Motor neuron (in vitro differentiated cells): ENCODE results near the gene ZSWIM5. TPM values are rescaled to one million over a fixed set of nuclear protein-coding genes. Genes with fewer than 3 reads are reported as not detected.
"Not testable (repeated sequence)": the region's sequence is repeated elsewhere in the genome, so short reads cannot be mapped to it uniquely, and the experiment has no call there.

Source experiments
- ATAC-seq, 8 experiments: fragments of 200-7000 bp; cut with Tn5 transposase; replicated peaks in 6 of 8; 2 replicates each; pipeline ENCODE4 v1.8.0; 2021; ENCODE audit warnings: mild to moderate bottlenecking in 8 of 8, moderate library complexity in 8 of 8
- H3K27ac ChIP-seq, 2 donors: fragments of 250-450 bp; sonication (Bioruptor Pico); 2 replicates each; pipeline ENCODE4 v1.9.0; 2021; ENCODE audit warnings: antibody characterized with exemption in 2 of 2, mild to moderate bottlenecking in 2 of 2, moderate library complexity in 1 of 2
- H3K4me1 ChIP-seq, 2 donors: fragments of 250-450 bp; sonication (Bioruptor Pico); replicated peaks in 1 of 2; 2 replicates each; pipeline ENCODE4 v1.6.1; 2021; ENCODE audit warnings: antibody characterized with exemption in 2 of 2, mild to moderate bottlenecking in 2 of 2, moderate library complexity in 1 of 2
- H3K4me3 ChIP-seq, 5 donors: fragments of 250-450 bp; sonication (Bioruptor Pico); 2 replicates each; pipeline ENCODE4 v1.9.0; 2021; ENCODE audit warnings: antibody characterized with exemption in 5 of 5, mild to moderate bottlenecking in 5 of 5, moderate library complexity in 4 of 5
- WGBS, 10 experiments: fragments of 450-650 bp; shearing (Covaris generic); methylation state at CpG; one replicate each; pipeline ENCODE4 v1.0.0; 2022; 5-methylcytosine and 5-hydroxymethylcytosine counted together
- in situ Hi-C, 9 experiments: fragments of 400-800 bp; cut with MboI; loops; one replicate each; pipeline ENCODE4 v1.15.0; 2021; ENCODE audit warnings: low sequenced_read_pairs in 9 of 9, low pct_unique_long_range_greater_than_20kb in 2 of 9; ENCODE audit not compliant: unreplicated experiment in 9 of 9
- total RNA-seq, 8 experiments: library from RNA; unstranded; fragments of 300-600 nt; gene quantifications; 2 replicates each; pipeline versions ENCODE4 v1.2.3 to v1.2.4, GENCODE V29; 2022

Gene ZSWIM5
- total RNA-seq, 8 experiments from 2014 or later: 0.35 to 30.9 (median 15.2) TPM

DNA sequence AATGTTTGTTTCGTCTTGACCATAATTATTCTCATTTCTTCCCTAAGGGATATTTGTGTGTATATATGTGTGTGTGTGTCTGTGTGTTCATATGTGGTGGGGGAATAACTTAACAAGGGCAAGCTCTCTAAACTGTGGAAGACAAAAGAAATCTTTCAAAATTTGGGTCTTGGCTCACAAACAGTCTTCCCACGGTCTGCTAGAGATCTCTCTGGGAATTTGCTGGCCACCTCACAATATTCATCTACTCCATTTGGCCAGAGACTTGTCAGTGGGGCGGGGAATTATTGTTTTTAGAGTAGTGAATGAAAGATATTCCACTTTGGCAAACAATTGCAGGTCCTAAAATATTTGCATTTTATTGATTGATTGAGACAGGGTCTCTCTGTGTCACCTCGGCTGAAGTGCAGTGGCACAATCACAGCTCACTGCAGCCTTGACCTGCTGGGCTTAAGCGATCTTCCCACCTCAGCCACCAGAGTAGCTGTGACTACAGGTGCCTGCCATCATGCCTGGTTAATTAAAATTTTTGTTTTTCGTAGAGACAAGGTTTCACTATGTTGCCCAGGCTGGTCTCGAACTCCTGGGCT is 212.0 kb downstream of the ZSWIM5 start:
- WGBS, 10 experiments: 33 to 90% (median 69%) methylated on average over 1 to 7 of the region's 7 CpGs; no CpG with 5 or more reads in 1 of the 10 experiments
- ATAC-seq: no peak
- in situ Hi-C loops: loop anchor here in 2 of 9 experiments (10.0 to 25.0 kb wide), 2 partner anchors 157 to 160 kb away; partner anchors contain the start of gene PTCH2 (in 1 of the 2)
- Histone ChIP-seq H3K4me3 (no peak overlapping the region), H3K27ac (no peak overlapping the region), H3K4me1 (peaks cover 0 to 6% of the 10 kb centered on the region in 2 donors)

DNA sequence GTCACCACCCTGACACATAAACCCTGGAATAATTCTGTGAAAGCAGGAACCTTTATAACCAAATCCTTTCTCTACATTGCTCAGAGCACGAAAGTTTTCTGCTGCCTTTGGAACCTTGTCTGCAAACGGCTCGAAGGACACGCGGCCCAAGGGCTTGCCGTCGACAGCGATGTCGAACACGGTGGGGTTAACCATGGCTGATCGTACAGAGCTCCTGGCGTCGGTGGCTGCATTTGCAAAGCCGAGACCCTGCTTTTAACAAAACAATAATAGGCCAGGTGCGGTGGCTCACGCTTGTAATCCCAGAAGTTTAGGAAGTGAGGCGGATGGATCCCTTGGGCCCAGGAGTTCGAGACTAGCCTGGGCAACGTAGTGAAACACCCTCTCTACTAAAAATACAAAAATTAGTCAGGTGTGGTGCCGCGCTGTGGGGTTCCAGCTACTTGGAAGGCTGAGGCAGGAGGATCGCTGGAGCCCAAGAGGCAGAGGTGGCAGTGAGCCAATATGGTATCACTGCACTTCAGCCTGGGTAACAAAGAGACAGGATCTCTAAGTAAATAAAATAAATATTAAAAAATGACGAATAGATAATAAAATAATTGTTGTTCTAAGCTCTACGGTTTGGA is 217.8 kb downstream of the ZSWIM5 start:
- no peak overlapping the region for H3K27ac ChIP-seq
- H3K4me1 ChIP-seq: peaks cover 8 to 12% of the 10 kb centered on the region in 2 donors
- H3K4me3 ChIP-seq: no peak overlapping the region
- 73 to 100% (median 88%) methylated on average over 2 to 24 of the region's 24 CpGs for whole genome bisulfite sequencing, 10 experiments
- ATAC-seq: no peak
- in situ Hi-C loops: loop anchor here in 1 of 9 experiments (25.0 kb wide), 1 partner anchor 151 kb away; the partner anchor contains the start of gene PTCH2

DNA sequence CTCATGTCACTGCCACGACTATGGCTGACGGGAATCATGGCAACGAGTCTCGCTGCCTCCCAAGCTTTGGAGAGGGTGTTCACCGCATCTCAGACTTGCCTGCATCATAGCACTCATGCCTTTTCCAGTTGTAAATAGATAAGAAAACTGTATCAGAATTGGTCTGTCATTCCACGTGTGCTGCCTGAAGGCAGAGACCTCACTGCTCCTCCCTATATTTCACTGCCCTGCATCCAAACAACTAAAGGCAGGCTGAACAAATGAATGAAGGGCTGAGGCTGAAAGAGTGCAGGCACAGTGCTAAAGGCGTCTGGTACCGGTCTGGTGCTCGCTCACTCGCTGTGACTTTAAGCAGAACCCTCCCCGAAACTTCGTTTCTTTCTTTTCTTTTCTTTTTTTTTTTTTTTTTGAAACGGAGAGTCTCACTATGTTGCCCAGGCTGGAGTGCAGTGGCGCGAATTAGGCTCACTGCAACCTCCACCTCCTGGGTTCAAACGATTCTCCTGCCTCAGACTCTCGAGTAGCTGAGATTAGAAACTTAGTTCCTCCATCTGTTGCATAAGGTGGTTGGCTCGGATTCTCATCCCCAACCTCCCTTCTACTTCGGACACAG is 220.6 kb downstream of the ZSWIM5 start:
- in situ Hi-C loops: loop anchor here in 1 of 9 experiments (25.0 kb wide), 1 partner anchor 149 kb away; the partner anchor contains the start of gene PTCH2
- Histone ChIP-seq H3K4me1 (peaks cover 8 to 12% of the 10 kb centered on the region in 2 donors), H3K27ac (peak overlapping the region; percentile 5 to 72), H3K4me3 (peak overlapping the region; percentile 54 to 93 (median 65))
- peak in 5 of 8 experiments; percentile 0 to 16 (median 2) for ATAC-seq
- 0 to 11% (median 3%) methylated on average over 2 to 19 of the region's 19 CpGs; no CpG with 5 or more reads in 1 of the 10 experiments for WGBS, 10 experiments

DNA sequence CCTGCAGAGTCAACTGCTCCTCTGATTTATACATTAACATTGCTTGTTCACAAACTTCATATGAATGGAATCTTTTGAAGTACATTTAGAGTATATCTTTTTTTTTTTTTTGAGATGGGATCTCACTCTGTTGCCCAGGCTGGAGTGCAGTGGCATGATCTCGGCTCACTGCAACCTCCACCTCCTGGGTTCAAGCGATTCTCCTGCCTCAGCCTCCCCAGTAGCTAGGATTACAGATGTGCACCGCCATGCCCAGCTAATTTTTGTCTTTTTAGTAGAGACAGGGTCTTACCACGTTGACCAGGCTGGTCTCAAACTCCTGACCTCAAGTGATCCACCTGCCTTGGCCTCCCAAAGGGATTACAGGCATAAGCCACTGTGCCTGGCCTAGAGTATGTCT is 229.0 kb downstream of the ZSWIM5 start:
- H3K27ac ChIP-seq, ATAC-seq, H3K4me1 ChIP-seq, H3K4me3 ChIP-seq: not testable (repeated sequence)
- in situ Hi-C loops: loop anchor here in 1 of 9 experiments (25.0 kb wide), 1 partner anchor 140 kb away; the partner anchor contains the start of gene PTCH2
- 85 to 100% (median 100%) methylated on average over 1 to 4 of the region's 4 CpGs; no CpG with 5 or more reads in 2 of the 10 experiments for WGBS, 10 experiments

DNA sequence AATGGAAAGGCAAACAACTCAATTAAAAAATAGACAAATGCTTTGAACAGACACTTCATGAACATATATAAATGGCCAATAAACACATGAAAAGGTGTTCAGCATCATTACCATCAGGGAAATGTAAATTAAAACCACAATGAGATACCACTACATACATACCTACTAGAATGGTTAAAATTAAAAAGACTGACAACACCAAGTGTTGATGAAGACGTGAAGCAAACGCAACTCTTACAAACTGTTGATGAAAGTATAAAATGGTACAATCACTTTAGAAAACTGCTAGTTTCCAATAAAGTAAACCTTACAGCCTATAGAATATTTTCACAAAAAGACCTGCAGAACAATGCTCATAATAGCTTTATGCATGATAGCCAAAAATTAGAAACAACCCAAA is 230.2 kb downstream of the ZSWIM5 start:
- in situ Hi-C loops: loop anchor here in 1 of 9 experiments (25.0 kb wide), 1 partner anchor 139 kb away; the partner anchor contains the start of gene PTCH2
- ATAC-seq: no peak
- 90 to 100% (median 100%) methylated on average over 2 of the region's 2 CpGs; no CpG with 5 or more reads in 1 of the 10 experiments for WGBS, 10 experiments
- Histone ChIP-seq H3K27ac (no peak overlapping the region), H3K4me3 (no peak overlapping the region), H3K4me1 (no peaks in the 10 kb centered on the region)

DNA sequence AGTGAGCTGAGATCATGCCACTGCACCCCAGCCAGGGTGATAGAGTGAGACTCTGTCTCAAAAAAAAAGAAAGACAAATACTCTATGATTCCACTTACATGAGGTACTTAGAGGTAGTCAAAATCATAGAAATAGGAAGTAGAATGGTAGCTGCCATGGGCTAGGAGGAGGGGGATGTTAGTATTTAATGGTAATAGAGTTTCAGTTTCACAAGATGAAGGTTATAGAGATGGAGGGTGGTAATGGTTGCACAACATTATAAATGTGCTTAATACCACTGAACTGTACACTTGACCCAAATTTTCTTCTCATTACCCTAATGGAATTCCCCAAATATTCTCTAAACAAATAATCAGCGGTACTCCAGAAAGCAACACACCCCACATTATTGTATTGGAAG is 232.8 kb downstream of the ZSWIM5 start:
- Histone ChIP-seq H3K4me3 (no peak overlapping the region), H3K27ac (no peak overlapping the region), H3K4me1 (no peaks in the 10 kb centered on the region)
- WGBS, 10 experiments: 83 to 100% (median 100%) methylated on average over 1 of the region's 1 CpG; no CpG with 5 or more reads in 5 of the 10 experiments
- in situ Hi-C loops: no loop called here
- no peak for ATAC-seq

DNA sequence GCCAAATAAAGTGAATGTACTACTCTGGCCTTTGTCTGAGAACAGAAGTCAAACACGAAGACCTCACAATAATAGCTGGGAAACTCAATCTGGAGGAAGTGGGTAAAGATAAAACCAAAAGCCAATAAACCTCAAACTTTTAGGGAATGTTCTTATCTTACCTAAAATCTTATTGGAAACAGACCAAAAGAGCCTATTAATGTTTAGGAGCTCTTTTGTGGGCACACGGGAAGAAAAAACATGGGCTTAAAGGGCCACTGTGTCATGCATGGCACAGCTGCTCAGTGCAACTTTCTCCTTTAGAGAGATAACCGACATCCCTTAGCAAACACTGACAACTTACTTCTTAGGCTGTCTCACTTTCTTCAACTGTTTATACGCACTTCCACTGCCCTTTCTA is 236.1 kb downstream of the ZSWIM5 start:
- WGBS, 10 experiments: 33 to 90% (median 77%) methylated on average over 1 to 4 of the region's 4 CpGs; no CpG with 5 or more reads in 1 of the 10 experiments
- no peaks in the 10 kb centered on the region for H3K4me1 ChIP-seq
- no peak overlapping the region for H3K27ac ChIP-seq
- no peak overlapping the region for H3K4me3 ChIP-seq
- in situ Hi-C loops: no loop called here
- no peak for ATAC-seq

Other genes with a start within 250 kb of the ZSWIM5 start
- gene EIF2B3, start 220.0 kb downstream of the ZSWIM5 start, total RNA-seq: 10 to 100 TPM; 31.2 to 58.2 (median 41.7) TPM
- gene HECTD3, start 195.3 kb downstream of the ZSWIM5 start, total RNA-seq: 10 to 100 TPM; 12.1 to 33.9 (median 23.3) TPM
- gene UROD, start 194.4 kb downstream of the ZSWIM5 start, total RNA-seq: 100 to 1,000 TPM in 4 of 8 experiments, 10 to 100 TPM in 4; 60.9 to 229 (median 99.3) TPM
- 10 to 100 TPM in 4 of 8 experiments, 1 to 10 TPM in 3, under 1 TPM in 1; 0.64 to 35.9 (median 9.5) TPM for gene HPDL, start 120.3 kb upstream of the ZSWIM5 start, total RNA-seq
- 10 to 100 TPM in 7 of 8 experiments, 1 to 10 TPM in 1; 8.1 to 22.4 (median 12.2) TPM for gene TOE1, start 133.6 kb upstream of the ZSWIM5 start, total RNA-seq
- gene MUTYH, start 133.8 kb upstream of the ZSWIM5 start, total RNA-seq: 10 to 100 TPM; 16.5 to 35.8 (median 25.9) TPM